ENCODE data around the gene AGTPBP1.
A peak's percentile ranks its signal among the peaks of the same experiment; 100 is the strongest.
"Not testable (repeated sequence)": the region's sequence is repeated elsewhere in the genome, so short reads cannot be mapped to it uniquely, and the experiment has no call there.

The AGTPBP1 gene

GRCh38 chr9:85741875-85742596 is at the start of gene AGTPBP1:
Gene AGTPBP1 (minus strand): TSS chr9:85741954. CDS start chr9:85712533, 29,421 bp downstream.
- DNase-seq, result peak; percentile 86 to 91

DNA sequence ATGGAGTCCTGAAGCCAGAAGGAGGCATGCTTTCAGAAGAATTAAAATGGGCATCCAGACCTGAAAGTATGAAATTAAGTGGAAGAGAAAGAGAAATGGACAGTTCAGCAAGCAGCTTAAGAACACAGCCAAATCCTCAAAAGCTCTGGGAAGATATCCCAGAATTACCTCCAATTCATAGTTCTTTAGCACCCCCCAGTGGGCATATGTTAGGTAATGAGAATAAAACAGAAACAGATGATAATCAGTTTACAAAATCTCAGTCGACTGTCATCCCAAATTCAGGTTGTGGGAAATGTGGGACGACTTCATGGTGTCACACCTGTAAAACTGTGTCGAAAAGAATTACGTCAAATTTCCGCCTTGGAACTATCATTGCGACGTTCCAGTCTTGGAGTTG is 44.4 kb upstream of the AGTPBP1 start:
- DNase-seq, result not testable (repeated sequence)

DNA sequence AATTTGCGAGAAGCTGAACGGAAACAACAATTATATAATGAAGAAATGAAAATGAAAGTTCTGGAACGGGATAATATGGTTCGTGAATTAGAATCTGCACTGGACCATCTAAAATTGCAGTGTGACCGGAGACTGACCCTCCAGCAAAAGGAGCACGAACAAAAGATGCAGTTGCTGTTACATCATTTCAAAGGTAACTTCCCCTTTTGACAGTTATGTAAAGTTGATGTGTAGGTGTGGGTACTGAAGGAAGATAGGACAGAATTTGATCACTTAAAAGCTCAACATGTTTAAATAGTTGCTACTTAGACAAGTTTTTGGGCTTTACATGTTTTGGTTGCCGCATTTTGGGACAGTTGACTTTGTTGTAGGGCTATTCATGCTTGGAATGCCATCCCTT is 32.1 kb upstream of the AGTPBP1 start:
- peak in 1 of 2 experiments; percentile 5 for DNase-seq

GRCh38 chr9:85761802-85762201 is 20.0 kb upstream of the AGTPBP1 start:
- DNase-seq, result not testable (repeated sequence)

- DNase-seq, result not testable (repeated sequence)
These were observed 16.0 kb upstream of the AGTPBP1 start for GRCh38 chr9:85757716-85758115.

DNA sequence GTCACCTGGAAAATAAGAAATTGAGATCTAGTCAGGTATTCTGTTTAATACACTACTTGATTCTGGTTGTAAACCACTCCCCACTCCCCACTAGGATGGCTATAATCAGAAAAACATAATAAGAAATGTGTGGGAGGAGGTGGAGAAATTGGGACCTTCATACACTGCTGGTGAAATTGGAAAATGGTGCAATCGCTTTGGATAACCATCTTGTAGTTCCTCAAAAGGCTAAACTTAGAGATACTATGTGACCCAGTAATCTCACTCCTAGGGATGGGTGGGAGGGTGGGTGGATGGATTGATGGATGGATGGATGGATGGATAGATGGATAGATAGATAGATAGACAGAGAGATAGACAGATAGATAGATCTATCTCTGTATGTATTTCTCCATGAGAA is 14.5 kb upstream of the AGTPBP1 start:
- not testable (repeated sequence) for DNase-seq

- no peak for DNase-seq
These were observed 4.6 kb upstream of the AGTPBP1 start for GRCh38 chr9:85746309-85746708.

DNA sequence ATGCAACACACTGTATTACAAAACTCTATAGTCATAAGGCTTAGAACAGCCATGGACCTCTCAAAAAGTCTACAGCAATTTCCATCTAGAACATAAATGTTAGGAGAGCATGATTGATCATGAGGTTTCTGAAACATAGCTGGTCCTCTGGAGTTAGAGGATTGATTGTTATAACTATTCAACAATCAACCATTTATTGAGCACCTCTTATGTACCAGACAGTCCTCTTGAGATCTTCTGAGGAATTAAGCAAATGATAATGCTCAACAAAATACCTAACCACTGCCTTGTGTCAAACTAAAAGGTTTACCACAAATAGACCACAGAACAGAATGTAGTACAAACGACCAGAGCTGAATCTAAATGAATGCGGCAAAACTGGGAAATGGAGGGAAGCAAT is 3.4 kb upstream of the AGTPBP1 start:
- DNase-seq, result no peak

DNA sequence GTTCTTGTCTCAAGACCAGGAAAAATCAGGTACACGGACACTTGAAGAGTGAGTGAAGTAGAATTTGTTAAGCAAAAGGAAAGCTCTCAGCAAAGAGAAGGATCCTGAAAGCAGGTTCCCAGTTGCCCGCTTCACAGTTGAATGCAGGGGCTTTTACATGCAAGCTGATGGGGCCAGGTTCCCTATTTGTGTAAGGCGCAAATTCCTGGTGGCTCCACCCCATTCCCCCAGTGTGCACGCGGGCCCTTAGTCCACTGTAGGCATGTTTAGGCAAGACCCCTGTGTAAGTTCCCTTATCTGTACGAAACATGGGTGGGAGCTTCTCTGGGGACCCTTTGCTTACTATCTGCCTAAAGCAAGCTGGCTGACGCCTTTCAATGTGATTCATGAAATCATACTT is 2.7 kb upstream of the AGTPBP1 start:
- DNase-seq, result no peak

DNA sequence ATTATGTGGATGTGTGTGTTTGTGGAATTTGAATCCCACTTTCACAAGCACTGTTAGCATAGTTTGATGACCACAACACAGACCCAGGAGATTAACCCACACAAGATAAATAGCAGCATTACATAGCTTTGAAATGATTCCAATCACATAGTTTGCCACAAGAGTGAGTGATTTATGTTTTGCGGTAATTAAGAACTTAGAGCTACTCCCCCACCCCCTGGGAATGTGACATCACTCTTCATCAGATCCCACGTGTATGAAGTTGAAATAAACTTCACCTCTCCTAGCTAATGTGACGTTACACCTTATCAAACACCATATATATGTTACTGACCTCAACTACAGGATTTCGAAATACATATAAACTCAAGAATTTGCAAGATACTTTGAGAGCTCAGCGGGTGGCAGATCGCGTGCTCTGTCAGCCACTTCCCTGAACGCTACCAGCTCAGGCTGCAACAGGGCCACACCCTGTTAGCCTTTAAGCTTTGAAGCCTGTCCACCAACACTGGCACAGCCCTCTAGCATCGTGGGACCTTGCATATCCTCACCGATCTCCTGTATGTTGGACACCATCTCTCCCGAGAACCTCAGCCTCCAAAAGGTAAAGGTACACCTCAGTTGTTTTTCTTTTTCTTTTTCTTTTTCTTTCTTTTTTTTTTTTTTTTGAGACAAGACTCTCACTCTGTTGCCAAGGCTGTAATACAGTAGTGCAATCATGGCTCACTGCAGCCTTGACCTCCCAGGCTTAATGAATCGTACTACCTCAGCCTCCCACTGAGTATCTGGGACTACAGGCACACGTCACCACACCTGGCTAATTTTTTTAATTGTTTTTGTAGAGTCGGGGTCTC is 1.7 kb upstream of the AGTPBP1 start:
- peak; percentile 72 to 80 for DNase-seq

DNA sequence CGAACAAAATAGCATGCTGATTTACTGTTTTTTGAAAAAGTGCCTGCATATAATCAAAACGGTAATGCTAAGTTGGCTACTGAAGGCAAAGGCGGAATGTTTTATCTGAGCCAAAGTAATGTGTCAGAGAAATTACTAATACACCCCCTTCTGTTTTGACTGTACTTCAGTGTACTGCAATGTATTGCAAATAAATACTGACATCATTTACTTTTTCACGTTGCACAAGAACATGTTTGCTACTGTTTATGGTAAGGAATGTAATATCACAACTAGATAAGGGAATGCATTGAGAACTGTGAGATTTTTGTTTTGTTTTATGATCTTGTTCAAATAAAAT is 813 bp upstream of the AGTPBP1 start:
- peak; percentile 23 to 24 for DNase-seq

DNA sequence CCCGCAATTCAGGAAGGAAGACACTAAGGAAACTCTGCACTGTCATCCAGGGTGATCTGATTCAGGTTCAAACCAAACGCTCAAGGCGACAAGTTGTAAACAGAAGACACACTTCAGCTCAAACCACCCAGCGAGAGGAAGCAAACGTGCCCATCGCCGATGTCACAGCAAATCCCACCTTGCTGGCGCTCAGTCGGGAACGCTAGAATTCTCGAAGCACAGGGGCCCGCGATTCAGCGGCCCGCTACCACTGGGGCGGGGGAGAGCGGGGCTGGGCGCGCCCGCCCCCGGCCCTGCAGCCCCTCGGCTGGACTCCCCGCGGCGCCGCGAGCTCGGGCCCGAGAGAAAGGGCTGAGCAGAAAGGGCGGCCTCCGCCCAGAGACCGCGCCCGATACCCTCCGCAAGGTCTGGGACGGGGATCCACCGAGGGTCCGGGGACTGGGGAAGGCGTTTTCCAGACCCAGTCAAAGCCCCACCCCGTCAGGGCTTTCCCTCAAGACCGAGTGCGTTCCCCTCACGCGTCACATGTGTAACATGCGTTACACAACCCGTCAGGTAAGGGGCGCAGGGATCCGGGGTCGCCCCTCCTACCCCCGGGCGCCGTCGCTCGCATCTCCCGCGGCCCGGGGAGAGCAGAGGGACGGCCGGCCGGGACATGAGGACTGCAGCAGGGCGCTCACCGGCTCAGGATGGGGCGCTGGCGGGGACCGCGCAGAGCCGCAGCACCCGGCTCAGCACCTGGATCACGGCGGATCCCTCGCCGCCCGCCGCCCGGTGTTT is 469 bp downstream of the AGTPBP1 start:
- peak in 1 of 2 experiments; percentile 94 for DNase-seq

DNA sequence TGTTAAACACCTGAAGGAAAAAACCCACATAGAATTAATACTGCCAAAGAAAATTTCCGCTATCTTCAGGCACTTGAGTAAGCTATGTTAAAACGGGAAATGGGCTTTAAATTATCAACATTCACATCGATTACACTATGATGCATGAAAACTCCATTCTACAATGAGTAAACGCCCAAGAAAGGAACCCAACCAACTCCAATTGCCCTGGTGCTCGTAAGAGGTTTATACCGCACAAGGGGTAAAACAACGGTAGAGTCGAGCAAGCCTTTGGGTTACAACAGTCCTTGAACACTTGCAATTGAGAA is 1.0 kb downstream of the AGTPBP1 start:
- DNase-seq, result peak in 1 of 2 experiments; percentile 95

DNA sequence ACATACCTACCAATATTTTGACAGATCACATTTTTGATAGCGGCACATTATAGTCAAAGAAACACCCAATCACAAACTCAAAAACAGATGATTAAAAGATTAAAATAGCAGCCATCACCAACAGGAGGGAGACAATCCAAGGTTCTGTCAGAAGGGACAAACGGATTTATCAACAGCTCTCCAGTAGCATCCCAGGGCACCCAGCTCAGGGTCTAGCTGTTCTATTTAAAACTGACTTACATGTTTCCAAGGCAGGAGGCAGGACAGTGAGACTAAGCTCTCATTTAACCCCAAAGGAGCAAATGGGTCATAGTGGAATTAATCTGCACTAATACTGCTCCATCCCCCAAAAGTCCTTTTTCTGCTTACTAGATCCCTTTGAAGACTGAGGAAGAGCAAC is 3.2 kb downstream of the AGTPBP1 start:
- no peak for DNase-seq

GRCh38 chr9:85737671-85738070 is 4.1 kb downstream of the AGTPBP1 start:
- DNase-seq, result no peak

GRCh38 chr9:85730916-85731630 is 10.7 kb downstream of the AGTPBP1 start:
- no peak for DNase-seq

DNA sequence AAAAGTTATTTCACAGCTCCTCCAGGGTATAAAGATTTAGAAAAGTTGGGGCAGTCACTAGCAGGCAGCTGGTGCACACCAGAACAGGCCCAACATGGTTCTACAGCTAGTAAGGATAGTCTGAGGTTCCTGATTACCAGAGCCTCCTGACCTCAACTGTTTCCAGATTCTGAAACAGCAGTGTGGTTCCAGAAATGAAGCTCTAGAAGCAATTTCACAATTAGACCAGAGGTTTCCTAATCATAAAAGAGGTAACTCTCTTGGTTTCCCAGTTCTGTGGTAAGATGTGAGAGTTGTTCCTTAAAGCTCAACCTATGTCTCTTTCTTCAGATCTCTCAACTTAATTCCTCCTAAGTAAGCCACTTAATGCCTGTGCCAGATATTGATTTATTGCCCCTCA is 11.9 kb downstream of the AGTPBP1 start:
- DNase-seq, result peak; percentile 86 to 95

- DNase-seq, result no peak
These were observed 14.3 kb downstream of the AGTPBP1 start for GRCh38 chr9:85727500-85727899.

- DNase-seq, result no peak
These were observed 15.0 kb downstream of the AGTPBP1 start for GRCh38 chr9:85726737-85727136.

DNA sequence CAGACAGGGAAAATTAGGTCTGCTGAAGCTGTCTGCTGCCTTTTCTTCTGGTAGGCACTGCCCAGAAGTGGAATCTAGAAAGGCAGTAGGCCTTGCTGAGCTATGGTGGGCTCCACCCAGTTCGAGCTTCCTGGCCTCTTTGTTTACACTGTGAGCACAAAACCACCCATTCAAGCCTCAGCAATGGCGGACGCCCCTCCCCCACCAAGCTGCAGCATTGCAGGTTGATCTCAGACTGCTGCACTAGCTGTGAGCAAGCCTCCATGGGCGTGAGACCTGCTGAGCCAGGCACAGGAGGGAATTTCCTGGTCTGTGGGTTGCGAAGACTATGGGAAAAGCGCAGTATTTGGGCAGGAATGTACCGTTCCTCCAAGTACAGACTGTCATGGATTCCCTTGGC is 18.5 kb downstream of the AGTPBP1 start:
- no peak for DNase-seq

- not testable (repeated sequence) for DNase-seq
These were observed 22.3 kb downstream of the AGTPBP1 start for GRCh38 chr9:85719411-85719810.

DNA sequence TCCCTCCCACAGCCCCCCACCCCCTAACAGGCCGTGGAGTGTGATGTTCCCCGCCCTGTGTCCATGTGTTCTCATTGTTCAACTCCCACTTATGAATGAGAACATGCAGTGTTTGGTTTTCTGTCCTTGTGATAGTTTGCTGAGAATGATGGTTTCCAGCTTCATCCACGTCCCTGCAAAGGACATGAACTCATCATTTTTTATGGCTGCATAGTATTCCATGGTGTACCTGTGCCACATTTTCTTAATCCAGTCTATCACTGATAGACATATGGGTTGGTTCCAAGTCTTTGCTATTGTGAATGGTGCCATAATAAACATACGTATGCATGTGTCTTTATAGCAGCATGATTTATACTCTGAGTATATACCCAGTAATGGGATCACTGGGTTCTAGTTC is 23.9 kb downstream of the AGTPBP1 start:
- not testable (repeated sequence) for DNase-seq

DNA sequence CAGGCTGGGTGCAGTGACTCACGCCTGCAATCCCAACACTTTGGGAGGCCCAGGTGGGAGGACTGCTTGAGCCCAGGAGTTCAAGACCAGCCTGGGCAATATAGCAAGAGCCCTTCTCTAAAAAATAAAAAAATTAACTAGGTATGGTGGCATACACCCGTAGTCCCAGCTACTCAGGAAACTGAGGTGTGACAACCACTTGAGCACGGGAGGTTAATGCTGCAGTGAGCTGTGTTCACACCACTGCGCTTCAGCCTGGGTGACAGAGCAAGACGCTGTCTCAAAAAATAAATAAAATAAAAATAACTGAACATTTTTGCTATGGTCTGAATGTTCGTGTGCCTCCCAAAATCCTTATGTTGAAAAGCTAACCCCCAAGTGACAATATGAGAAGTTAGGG is 24.5 kb downstream of the AGTPBP1 start:
- DNase-seq, result no peak

Measured in AML-193 (cell line).